ENCODE results near the gene SNX8.

Gene SNX8

DNA sequence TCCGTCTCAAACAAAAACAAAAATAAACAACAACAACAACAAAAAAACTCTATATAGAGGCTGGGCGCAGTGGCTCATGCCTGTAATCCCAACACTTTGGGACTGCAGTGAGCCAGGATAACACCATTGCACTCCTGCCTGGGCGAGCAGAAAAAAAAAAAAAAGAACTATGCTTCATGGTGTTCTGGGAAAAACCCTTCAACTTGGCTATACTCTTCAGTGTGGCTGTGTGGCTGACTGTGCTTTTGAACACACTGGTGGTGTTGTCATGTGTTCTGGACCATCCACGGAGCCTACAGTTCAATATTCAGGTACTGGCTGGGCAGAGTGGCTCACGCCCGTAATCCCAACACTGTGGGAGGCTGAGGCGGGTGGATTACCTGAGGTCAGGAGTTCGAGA, 26.5 kb downstream of the SNX8 start:
- TF ChIP-seq CTCF (IDR thresholded peaks at IDR 0.05; ENCODE audit: poor library complexity, severe bottlenecking), result no peak
- H3K27me3 ChIP-seq (ENCODE audit: insufficient read depth, poor library complexity, severe bottlenecking), result no peaks in the 10 kb centered on the region
- H3K36me3 ChIP-seq (ENCODE audit: low read depth), result no peaks in the 10 kb centered on the region
- H3K27ac ChIP-seq (ENCODE audit: poor library complexity, severe bottlenecking), result no peak overlapping the region
- H3K4me3 ChIP-seq (ENCODE audit: severe bottlenecking), result no peak overlapping the region
- H3K9me3 ChIP-seq (ENCODE audit: severe bottlenecking), result no peaks in the 10 kb centered on the region
- ATAC-seq (ENCODE audit: low read depth), result no peak
- H3K4me1 ChIP-seq (ENCODE audit: insufficient read depth, poor library complexity, severe bottlenecking), result no peaks in the 10 kb centered on the region
- no peak for DNase-seq (ENCODE audit: low spot score)

DNA sequence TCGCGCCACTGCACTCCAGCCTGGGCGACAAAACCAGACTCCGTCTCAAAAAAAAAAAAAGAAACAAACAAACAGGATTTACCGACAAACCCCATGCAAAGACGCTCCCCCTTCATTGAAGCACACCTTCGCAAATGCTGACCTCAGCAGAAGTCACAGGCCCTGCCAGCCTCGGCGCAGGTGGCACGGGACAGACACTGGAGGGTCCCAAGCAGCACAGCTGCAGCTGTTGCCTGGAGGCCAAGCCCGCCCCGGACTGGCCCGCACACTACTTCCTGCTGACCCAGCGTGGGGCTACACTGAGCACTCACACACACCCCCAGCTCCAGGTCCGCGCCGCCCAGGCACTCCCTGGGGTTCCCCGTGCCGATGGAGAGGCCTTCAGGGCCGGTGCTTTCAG, 31.2 kb downstream of the SNX8 start:
- no peaks in the 10 kb centered on the region for H3K4me1 ChIP-seq (ENCODE audit: insufficient read depth, poor library complexity, severe bottlenecking)
- no peak overlapping the region for H3K27ac ChIP-seq (ENCODE audit: poor library complexity, severe bottlenecking)
- no peak overlapping the region for H3K4me3 ChIP-seq (ENCODE audit: severe bottlenecking)
- no peaks in the 10 kb centered on the region for H3K27me3 ChIP-seq (ENCODE audit: insufficient read depth, poor library complexity, severe bottlenecking)
- H3K36me3 ChIP-seq (ENCODE audit: low read depth), result no peaks in the 10 kb centered on the region
- no peak for TF ChIP-seq CTCF (IDR thresholded peaks at IDR 0.05; ENCODE audit: poor library complexity, severe bottlenecking)
- no peak for DNase-seq (ENCODE audit: low spot score)
- no peak for ATAC-seq (ENCODE audit: low read depth)
- no peaks in the 10 kb centered on the region for H3K9me3 ChIP-seq (ENCODE audit: severe bottlenecking)

DNA sequence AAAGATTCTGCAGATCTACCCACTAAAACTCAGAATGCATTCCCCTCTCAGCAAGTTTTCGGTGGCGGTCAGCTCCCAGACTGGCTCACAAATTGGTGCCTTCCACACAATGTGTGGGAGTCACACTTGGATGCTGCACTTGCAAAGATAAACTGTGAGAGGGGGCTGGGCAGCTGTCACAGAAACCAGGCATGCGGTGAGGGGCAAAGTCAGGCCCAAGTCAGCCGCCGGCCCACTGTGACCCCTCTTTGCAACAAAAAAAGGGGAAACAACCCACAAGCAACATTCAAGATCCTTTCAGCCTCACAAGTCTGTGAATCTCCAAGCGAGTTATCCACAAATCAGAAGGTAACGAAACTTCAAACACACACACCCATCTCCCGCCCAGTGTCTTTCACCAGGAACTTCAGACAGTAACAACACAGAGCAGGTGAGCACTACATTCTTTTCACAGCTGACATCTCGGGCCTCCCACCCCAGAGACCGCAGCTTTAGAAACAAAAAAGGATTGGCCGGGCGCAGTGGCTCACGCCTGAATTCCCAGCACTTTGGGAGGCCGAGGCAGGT, 32.0 kb downstream of the SNX8 start:
- no peaks in the 10 kb centered on the region for H3K4me1 ChIP-seq (ENCODE audit: insufficient read depth, poor library complexity, severe bottlenecking)
- no peak for TF ChIP-seq CTCF (IDR thresholded peaks at IDR 0.05; ENCODE audit: poor library complexity, severe bottlenecking)
- H3K36me3 ChIP-seq (ENCODE audit: low read depth), result no peaks in the 10 kb centered on the region
- ATAC-seq (ENCODE audit: low read depth), result no peak
- H3K9me3 ChIP-seq (ENCODE audit: severe bottlenecking), result no peaks in the 10 kb centered on the region
- H3K27me3 ChIP-seq (ENCODE audit: insufficient read depth, poor library complexity, severe bottlenecking), result no peaks in the 10 kb centered on the region
- no peak for DNase-seq (ENCODE audit: low spot score)
- no peak overlapping the region for H3K27ac ChIP-seq (ENCODE audit: poor library complexity, severe bottlenecking)
- H3K4me3 ChIP-seq (ENCODE audit: severe bottlenecking), result no peak overlapping the region

GRCh38 chr7:2281541-2281940, 32.7 kb downstream of the SNX8 start:
- no peak for DNase-seq (ENCODE audit: low spot score)

More at GRCh38 chr7:2281541-2281940, 32.7 kb downstream of the SNX8 start:
- Histone ChIP-seq H3K4me1 (ENCODE audit: insufficient read depth, poor library complexity, severe bottlenecking) (no peaks in the 10 kb centered on the region), H3K27me3 (ENCODE audit: insufficient read depth, poor library complexity, severe bottlenecking) (no peaks in the 10 kb centered on the region), H3K36me3 (ENCODE audit: low read depth) (no peaks in the 10 kb centered on the region), H3K9me3 (ENCODE audit: severe bottlenecking) (no peaks in the 10 kb centered on the region), H3K4me3 (ENCODE audit: severe bottlenecking) (no peak overlapping the region), H3K27ac (ENCODE audit: poor library complexity, severe bottlenecking) (no peak overlapping the region)
- ATAC-seq (ENCODE audit: low read depth), result no peak
- TF ChIP-seq CTCF (IDR thresholded peaks at IDR 0.05; ENCODE audit: poor library complexity, severe bottlenecking), result no peak

All from RWPE2 (cell line).